CD14-positive monocyte (primary cell): ENCODE data around the gene SNAPC4. TPM values are rescaled to one million over a fixed set of nuclear protein-coding genes. Genes with fewer than 3 reads are reported as not detected.

Experiments used
- DNase-seq, 3 donors: peaks; one replicate each; pipeline ENCODE4 v3.0.0-alpha.2; 2011 to 2022
- H2AFZ ChIP-seq: 2 replicates; pipeline ENCODE4 v1.6.0; 2012; ENCODE audit warnings: mild to moderate bottlenecking, low read depth, low read length, inconsistent platforms; ENCODE audit not compliant: insufficient read depth, poor library complexity, severe bottlenecking
- H3K27ac ChIP-seq, 2 donors: 1 replicate in 1 of 2; 2 replicates in 1 of 2; pipeline ENCODE4 v1.5.1; 2012 to 2013; ENCODE audit warnings: low read length in 2 of 2, control low read depth in 1 of 2, inconsistent platforms in 1 of 2, low read depth in 1 of 2, mild to moderate bottlenecking in 1 of 2
- H3K27me3 ChIP-seq, 2 donors: one replicate each; pipeline versions ENCODE4 v1.6.0 to v1.6.1; 2011 to 2013; ENCODE audit warnings: low read length in 2 of 2; ENCODE audit not compliant: control insufficient read depth in 2 of 2, insufficient read depth in 2 of 2
- H3K36me3 ChIP-seq, 2 donors: replicated peaks in 1 of 2; 1 replicate in 1 of 2; 2 replicates in 1 of 2; pipeline versions ENCODE4 v1.5.1 to v1.6.1; 2012 to 2013; ENCODE audit warnings: low read length in 2 of 2, control low read depth in 1 of 2, inconsistent platforms in 1 of 2, mild to moderate bottlenecking in 1 of 2; ENCODE audit not compliant: insufficient read depth in 2 of 2, control insufficient read depth in 1 of 2
- H3K4me1 ChIP-seq, 2 donors: 1 replicate in 1 of 2; 2 replicates in 1 of 2; pipeline versions ENCODE4 v1.5.1 to v1.6.1; 2012 to 2013; ENCODE audit warnings: low read length in 2 of 2, control low read depth in 1 of 2, inconsistent platforms in 1 of 2, mild to moderate bottlenecking in 1 of 2, moderate library complexity in 1 of 2; ENCODE audit not compliant: insufficient read depth in 2 of 2, control insufficient read depth in 1 of 2
- H3K4me2 ChIP-seq: replicated peaks from 2 replicates; pipeline ENCODE3; 2012; ENCODE audit warnings: low read length, moderate library complexity, mild to moderate bottlenecking; ENCODE audit not compliant: poor library complexity, severe bottlenecking; ENCODE audit errors: extremely low read depth
- H3K4me3 ChIP-seq, 3 experiments: fragments of 200-600 bp in 1 of 3; sonication (generic) in 1 of 3; replicated peaks in 1 of 3; 1 replicate in 2 of 3; 2 replicates in 1 of 3; pipeline ENCODE4 v1.5.1; 2011 to 2013; ENCODE audit warnings: low read length in 3 of 3, mild to moderate bottlenecking in 3 of 3, control low read depth in 2 of 3, low read depth in 2 of 3, inconsistent platforms in 1 of 3, moderate library complexity in 1 of 3
- H3K79me2 ChIP-seq: 2 replicates; pipeline ENCODE4 v1.6.0; 2012; ENCODE audit warnings: mild to moderate bottlenecking, control low read depth, inconsistent platforms, low read length, moderate library complexity; ENCODE audit not compliant: insufficient read depth
- H3K9ac ChIP-seq: 2 replicates; pipeline ENCODE4 v1.6.0; 2017; ENCODE audit warnings: low read length, mild to moderate bottlenecking; ENCODE audit not compliant: insufficient read depth, poor library complexity, severe bottlenecking
- H3K9me3 ChIP-seq, 2 donors: replicated peaks in 1 of 2; 1 replicate in 1 of 2; 2 replicates in 1 of 2; pipeline versions ENCODE4 v1.5.1 to v1.6.1; 2012 to 2013; ENCODE audit warnings: low read length in 2 of 2, control low read depth in 1 of 2; ENCODE audit not compliant: control insufficient read depth in 1 of 2, insufficient read depth in 1 of 2
- H4K20me1 ChIP-seq: 2 replicates; pipeline ENCODE4 v1.6.0; 2012; ENCODE audit warnings: mild to moderate bottlenecking, low read length, control low read depth, moderate library complexity; ENCODE audit not compliant: insufficient read depth
- H3K27ac Mint-ChIP-seq, 7 donors: one replicate each; pipeline ENCODE4 v1.8.0; 2020; ENCODE audit warnings: mild to moderate bottlenecking in 7 of 7, mixed read lengths in 7 of 7, moderate library complexity in 6 of 7, inconsistent platforms in 2 of 7
- H3K27me3 Mint-ChIP-seq, 3 donors: one replicate each; pipeline ENCODE4 v1.8.0; 2021 to 2022; ENCODE audit warnings: low read depth in 3 of 3, mild to moderate bottlenecking in 3 of 3, mixed read lengths in 3 of 3, moderate library complexity in 3 of 3, inconsistent platforms in 1 of 3
- H3K36me3 Mint-ChIP-seq, 2 donors: one replicate each; pipeline ENCODE4 v1.8.0; 2020; ENCODE audit warnings: mixed read lengths in 2 of 2, inconsistent platforms in 1 of 2, mild to moderate bottlenecking in 1 of 2
- H3K4me1 Mint-ChIP-seq: one replicate; pipeline ENCODE4 v1.8.0; 2020; ENCODE audit warnings: mild to moderate bottlenecking, mixed read lengths
- H3K4me3 Mint-ChIP-seq, 2 donors: one replicate each; pipeline ENCODE4 v1.8.0; 2020; ENCODE audit warnings: mild to moderate bottlenecking in 2 of 2, mixed read lengths in 2 of 2, moderate library complexity in 1 of 2
- H3K9me3 Mint-ChIP-seq, 7 donors: one replicate each; pipeline ENCODE4 v1.8.0; 2020 to 2022; ENCODE audit warnings: mixed read lengths in 7 of 7, mild to moderate bottlenecking in 6 of 7, moderate library complexity in 6 of 7, inconsistent platforms in 2 of 7
- WGBS: methylation state at CpG from one replicate; pipeline ENCODE4 v1.1.5; 2013; ENCODE audit warnings: missing lambda C conversion rate; ENCODE audit not compliant: insufficient coverage; 5-methylcytosine and 5-hydroxymethylcytosine counted together
- intact Hi-C, 2 donors: fragments of 100-400 bp; cut with micrococcal nuclease; formaldehyde crosslinking; loops; one replicate each; pipeline versions ENCODE4 v1.15.0 to v1.15.1; 2023
- polyA plus RNA-seq, 3 donors: library from polyadenylated mRNA; depleted of rRNA in 1 of 3; unstranded in 2 of 3; stranded (reverse) in 1 of 3; fragments of 300-500 nt in 2 of 3; fragments of >200 nt in 1 of 3; fragmentation: Illumina TruSeq in 2 of 3; gene quantifications; 1 replicate in 2 of 3; 2 replicates in 1 of 3; pipeline ENCODE4 v1.2.3, GENCODE V29; 2012 to 2021
- TF ChIP-seq, protein P1 (sequence below): fragments of 200-600 bp; IDR thresholded peaks from one replicate; pipeline ENCODE4 v1.8.0; 2022; ENCODE audit warnings: antibody characterized with exemption, mild to moderate bottlenecking

Gene SNAPC4
- polyA plus RNA-seq, 3 donors, result 0.59 to 6.7 (median 1.2) TPM

GRCh38 chr9:136434580-136435169 is 34.7 kb upstream of the SNAPC4 start:
- TF ChIP-seq, protein P1, sequence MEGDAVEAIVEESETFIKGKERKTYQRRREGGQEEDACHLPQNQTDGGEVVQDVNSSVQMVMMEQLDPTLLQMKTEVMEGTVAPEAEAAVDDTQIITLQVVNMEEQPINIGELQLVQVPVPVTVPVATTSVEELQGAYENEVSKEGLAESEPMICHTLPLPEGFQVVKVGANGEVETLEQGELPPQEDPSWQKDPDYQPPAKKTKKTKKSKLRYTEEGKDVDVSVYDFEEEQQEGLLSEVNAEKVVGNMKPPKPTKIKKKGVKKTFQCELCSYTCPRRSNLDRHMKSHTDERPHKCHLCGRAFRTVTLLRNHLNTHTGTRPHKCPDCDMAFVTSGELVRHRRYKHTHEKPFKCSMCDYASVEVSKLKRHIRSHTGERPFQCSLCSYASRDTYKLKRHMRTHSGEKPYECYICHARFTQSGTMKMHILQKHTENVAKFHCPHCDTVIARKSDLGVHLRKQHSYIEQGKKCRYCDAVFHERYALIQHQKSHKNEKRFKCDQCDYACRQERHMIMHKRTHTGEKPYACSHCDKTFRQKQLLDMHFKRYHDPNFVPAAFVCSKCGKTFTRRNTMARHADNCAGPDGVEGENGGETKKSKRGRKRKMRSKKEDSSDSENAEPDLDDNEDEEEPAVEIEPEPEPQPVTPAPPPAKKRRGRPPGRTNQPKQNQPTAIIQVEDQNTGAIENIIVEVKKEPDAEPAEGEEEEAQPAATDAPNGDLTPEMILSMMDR, result no peak
- whole genome bisulfite sequencing, result 95% methylated on average over 11 of the region's 17 CpGs
- no peak overlapping the region for H3K27ac ChIP-seq
- Mint-ChIP-seq H3K27me3 (peaks cover 5 to 11% (median 6%) of the 10 kb centered on the region in 3 donors), H3K4me1 (peaks cover 23% of the 10 kb centered on the region), H3K36me3 (peaks cover 11 to 42% of the 10 kb centered on the region in 2 donors), H3K4me3 (no peak overlapping the region), H3K27ac (peak overlapping the region in 1 of 7 donors; percentile 50), H3K9me3 (peaks cover 0 to 2% (median 0%) of the 10 kb centered on the region in 7 donors)
- H3K9me3 ChIP-seq, result no peaks in the 10 kb centered on the region
- no peak for DNase-seq
- no peak overlapping the region for H3K9ac ChIP-seq
- H3K4me2 ChIP-seq, result no peak overlapping the region
- peaks cover 0 to 4% of the 10 kb centered on the region in 2 donors for H3K27me3 ChIP-seq
- intact Hi-C loops, result no loop called here
- H3K79me2 ChIP-seq, result peaks cover 18% of the 10 kb centered on the region
- peaks cover 19% of the 10 kb centered on the region for H4K20me1 ChIP-seq
- peaks cover 19 to 23% of the 10 kb centered on the region in 2 donors for H3K4me1 ChIP-seq
- peaks cover 14 to 20% of the 10 kb centered on the region in 2 donors for H3K36me3 ChIP-seq
- no peak overlapping the region for H2AFZ ChIP-seq
- no peak overlapping the region for H3K4me3 ChIP-seq

- Histone ChIP-seq H4K20me1 (peaks cover 18% of the 10 kb centered on the region), H3K4me3 (no peak overlapping the region), H3K4me1 (peaks cover 18 to 19% of the 10 kb centered on the region in 2 donors), H2AFZ (no peak overlapping the region), H3K79me2 (peaks cover 17% of the 10 kb centered on the region), H3K36me3 (peaks cover 19 to 26% of the 10 kb centered on the region in 2 donors), H3K27ac (no peak overlapping the region), H3K27me3 (peaks cover 0 to 4% of the 10 kb centered on the region in 2 donors), H3K9ac (no peak overlapping the region), H3K4me2 (no peak overlapping the region), H3K9me3 (no peaks in the 10 kb centered on the region)
- H3K36me3 Mint-ChIP-seq, result peaks cover 11 to 48% of the 10 kb centered on the region in 2 donors
- H3K27ac Mint-ChIP-seq, result no peak overlapping the region
- H3K9me3 Mint-ChIP-seq, result peaks cover 0 to 2% (median 0%) of the 10 kb centered on the region in 7 donors
- DNase-seq, result no peak
- TF ChIP-seq, protein P1, result no peak
- 97% methylated on average over 27 of the region's 37 CpGs for WGBS
- H3K4me1 Mint-ChIP-seq, result peaks cover 23% of the 10 kb centered on the region
- H3K27me3 Mint-ChIP-seq, result peaks cover 5 to 11% (median 6%) of the 10 kb centered on the region in 3 donors
- intact Hi-C loops, result no loop called here
- no peak overlapping the region for H3K4me3 Mint-ChIP-seq
These were observed 34.0 kb upstream of the SNAPC4 start for GRCh38 chr9:136433849-136434579.
